Liver (tissue), 9 donors: ENCODE measurements around the gene FADS2. TPM values are rescaled to one million over a fixed set of nuclear protein-coding genes. Genes with fewer than 3 reads are reported as not detected.

Experiments
- DNase-seq: peaks from one replicate; pipeline ENCODE4 v3.0.0-alpha.2; 2017; ENCODE audit warnings: low spot score
- H3K27ac ChIP-seq, 2 donors: one replicate each; pipeline ENCODE4 v1.7.0; 2013; ENCODE audit warnings: inconsistent platforms in 2 of 2, low read length in 2 of 2, control low read depth in 1 of 2, low read depth in 1 of 2, mild to moderate bottlenecking in 1 of 2
- H3K27me3 ChIP-seq, 4 donors: one replicate each; pipeline versions ENCODE4 v1.6.1 to v1.7.0; 2013; ENCODE audit warnings: low read length in 3 of 4, inconsistent platforms in 1 of 4, mild to moderate bottlenecking in 1 of 4, moderate library complexity in 1 of 4; ENCODE audit not compliant: control insufficient read depth in 4 of 4, insufficient read depth in 4 of 4
- H3K36me3 ChIP-seq, 4 donors: one replicate each; pipeline versions ENCODE4 v1.6.1 to v1.7.0; 2013; ENCODE audit warnings: low read length in 3 of 4, mild to moderate bottlenecking in 3 of 4, low read depth in 1 of 4, moderate library complexity in 1 of 4; ENCODE audit not compliant: control insufficient read depth in 4 of 4, insufficient read depth in 3 of 4
- H3K4me1 ChIP-seq, 4 donors: one replicate each; pipeline versions ENCODE4 v1.6.1 to v1.7.0; 2013; ENCODE audit warnings: low read length in 3 of 4, mild to moderate bottlenecking in 3 of 4, moderate library complexity in 1 of 4; ENCODE audit not compliant: control insufficient read depth in 4 of 4, insufficient read depth in 4 of 4
- H3K4me3 ChIP-seq, 3 donors: one replicate each; pipeline versions ENCODE4 v1.6.1 to v1.7.0; 2013; ENCODE audit warnings: low read length in 3 of 3, control low read depth in 1 of 3, low read depth in 1 of 3, mild to moderate bottlenecking in 1 of 3
- H3K9ac ChIP-seq, 2 donors: one replicate each; pipeline ENCODE4 v1.7.0; 2013; ENCODE audit warnings: low read length in 2 of 2, mild to moderate bottlenecking in 2 of 2, moderate library complexity in 2 of 2, control low read depth in 1 of 2, low read depth in 1 of 2
- H3K9me3 ChIP-seq, 4 donors: one replicate each; pipeline versions ENCODE4 v1.6.1 to v1.7.0; 2013; ENCODE audit warnings: low read length in 3 of 4; ENCODE audit not compliant: control insufficient read depth in 4 of 4
- CTCF ChIP-seq: fragments of 150-350 bp; IDR thresholded peaks from 2 replicates; pipeline ENCODE4 v1.5.1; 2017; ENCODE audit warnings: improper control_type of control experiment, low read depth, low read length; ENCODE audit not compliant: missing input control
- FOXA2 ChIP-seq: IDR thresholded peaks from 2 replicates; pipeline ENCODE4 v1.6.1; 2016; ENCODE audit warnings: antibody characterized with exemption
- GABPA ChIP-seq, 2 donors: IDR thresholded peaks in 1 of 2; conservative IDR thresholded peaks in 1 of 2; 2 replicates each; pipeline ENCODE4 v1.6.1; 2016; ENCODE audit warnings: antibody characterized with exemption in 2 of 2, mild to moderate bottlenecking in 1 of 2, moderate library complexity in 1 of 2
- HNF4G ChIP-seq: IDR thresholded peaks from 2 replicates; pipeline ENCODE4 v1.6.1; 2016; ENCODE audit warnings: antibody characterized with exemption
- JUND ChIP-seq, 2 donors: IDR thresholded peaks; 2 replicates each; pipeline ENCODE4 v1.6.1; 2016; ENCODE audit warnings: antibody characterized with exemption in 2 of 2
- RAD21 ChIP-seq, 2 donors: IDR thresholded peaks; 2 replicates each; pipeline ENCODE4 v1.6.1; 2016; ENCODE audit warnings: antibody characterized with exemption in 2 of 2, mild to moderate bottlenecking in 2 of 2
- SP1 ChIP-seq: IDR thresholded peaks from 2 replicates; pipeline ENCODE4 v1.6.1; 2018; ENCODE audit warnings: antibody characterized with exemption, mild to moderate bottlenecking
- WGBS: extraction: QIAGEN DNeasy Blood & Tissue Kit; methylation state at CpG from one replicate; pipeline ENCODE4 v1.1.7; 2013; 5-methylcytosine and 5-hydroxymethylcytosine counted together
- polyA plus RNA-seq, 2 donors: library from polyadenylated mRNA; stranded (reverse) in 1 of 2; unstranded in 1 of 2; fragments of 200-250 nt in 1 of 2; fragments of >200 nt in 1 of 2; fragmentation: Nextera tagmentation in 1 of 2; extraction: Ambion mirVana in 1 of 2; gene quantifications; one replicate each; pipeline versions ENCODE4 v1.2.1 to v1.2.3, GENCODE V29; 2013 to 2015
- total RNA-seq, 2 donors: library from RNA; depleted of rRNA; stranded (reverse); fragments of >200 nt; gene quantifications; one replicate each; pipeline ENCODE4 v1.2.3, GENCODE V29; 2014
- TF ChIP-seq, protein P1 (sequence below): IDR thresholded peaks from 2 replicates; pipeline ENCODE4 v1.6.1; 2016; ENCODE audit warnings: antibody characterized with exemption
- TF ChIP-seq, protein P2 (sequence below): IDR thresholded peaks from 2 replicates; pipeline ENCODE4 v1.6.1; 2016; ENCODE audit warnings: antibody characterized with exemption, mild to moderate bottlenecking
- TF ChIP-seq, protein P3 (sequence below): IDR thresholded peaks from 2 replicates; pipeline ENCODE4 v1.6.1; 2016; ENCODE audit warnings: antibody characterized with exemption
- TF ChIP-seq, protein P4 (sequence below): IDR thresholded peaks from 2 replicates; pipeline ENCODE4 v1.6.1; 2016; ENCODE audit warnings: antibody characterized with exemption
- donor health status: healthy.
- donor health status: healthy.
- donor health status: healthy.
- donor health status: healthy.
- donor health status: healthy.

Gene FADS2
- total and polyA plus RNA-seq, 4 donors = 2.8 to 281 (median 84.9) TPM

GRCh38 chr11:61816736-61817455 is 11.2 kb upstream of the FADS2 start, which contains the start of gene FADS1:
TSS of gene FADS1 (minus strand) at chr11:61817003. CDS start at chr11:61816929, 74 bp downstream.
- DNase-seq = peak; percentile 88
- H3K4me1 ChIP-seq = peaks cover 5 to 28% (median 14%) of the 10 kb centered on the region in 4 donors
- H3K27me3 ChIP-seq = no peaks in the 10 kb centered on the region
- 2% methylated on average over 73 of the region's 73 CpGs for WGBS
- peaks cover 0 to 7% (median 2%) of the 10 kb centered on the region in 4 donors for H3K36me3 ChIP-seq
- peak within 1 kb of the TSS; percentile 34 to 67 for H3K9ac ChIP-seq
- peak within 1 kb of the TSS; percentile 93 to 95 for H3K27ac ChIP-seq
- TF ChIP-seq, protein P1, sequence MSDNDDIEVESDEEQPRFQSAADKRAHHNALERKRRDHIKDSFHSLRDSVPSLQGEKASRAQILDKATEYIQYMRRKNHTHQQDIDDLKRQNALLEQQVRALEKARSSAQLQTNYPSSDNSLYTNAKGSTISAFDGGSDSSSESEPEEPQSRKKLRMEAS = no peak
- TF ChIP-seq RAD21 (IDR thresholded peaks at IDR 0.05) (peak in 1 of 2 donors; percentile 60), CTCF (peak; percentile 47), SP1 (peak; percentile 40), HNF4G (no peak)
- TF ChIP-seq, protein P2, sequence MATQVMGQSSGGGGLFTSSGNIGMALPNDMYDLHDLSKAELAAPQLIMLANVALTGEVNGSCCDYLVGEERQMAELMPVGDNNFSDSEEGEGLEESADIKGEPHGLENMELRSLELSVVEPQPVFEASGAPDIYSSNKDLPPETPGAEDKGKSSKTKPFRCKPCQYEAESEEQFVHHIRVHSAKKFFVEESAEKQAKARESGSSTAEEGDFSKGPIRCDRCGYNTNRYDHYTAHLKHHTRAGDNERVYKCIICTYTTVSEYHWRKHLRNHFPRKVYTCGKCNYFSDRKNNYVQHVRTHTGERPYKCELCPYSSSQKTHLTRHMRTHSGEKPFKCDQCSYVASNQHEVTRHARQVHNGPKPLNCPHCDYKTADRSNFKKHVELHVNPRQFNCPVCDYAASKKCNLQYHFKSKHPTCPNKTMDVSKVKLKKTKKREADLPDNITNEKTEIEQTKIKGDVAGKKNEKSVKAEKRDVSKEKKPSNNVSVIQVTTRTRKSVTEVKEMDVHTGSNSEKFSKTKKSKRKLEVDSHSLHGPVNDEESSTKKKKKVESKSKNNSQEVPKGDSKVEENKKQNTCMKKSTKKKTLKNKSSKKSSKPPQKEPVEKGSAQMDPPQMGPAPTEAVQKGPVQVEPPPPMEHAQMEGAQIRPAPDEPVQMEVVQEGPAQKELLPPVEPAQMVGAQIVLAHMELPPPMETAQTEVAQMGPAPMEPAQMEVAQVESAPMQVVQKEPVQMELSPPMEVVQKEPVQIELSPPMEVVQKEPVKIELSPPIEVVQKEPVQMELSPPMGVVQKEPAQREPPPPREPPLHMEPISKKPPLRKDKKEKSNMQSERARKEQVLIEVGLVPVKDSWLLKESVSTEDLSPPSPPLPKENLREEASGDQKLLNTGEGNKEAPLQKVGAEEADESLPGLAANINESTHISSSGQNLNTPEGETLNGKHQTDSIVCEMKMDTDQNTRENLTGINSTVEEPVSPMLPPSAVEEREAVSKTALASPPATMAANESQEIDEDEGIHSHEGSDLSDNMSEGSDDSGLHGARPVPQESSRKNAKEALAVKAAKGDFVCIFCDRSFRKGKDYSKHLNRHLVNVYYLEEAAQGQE = peak; percentile 23
- TF ChIP-seq, protein P3, sequence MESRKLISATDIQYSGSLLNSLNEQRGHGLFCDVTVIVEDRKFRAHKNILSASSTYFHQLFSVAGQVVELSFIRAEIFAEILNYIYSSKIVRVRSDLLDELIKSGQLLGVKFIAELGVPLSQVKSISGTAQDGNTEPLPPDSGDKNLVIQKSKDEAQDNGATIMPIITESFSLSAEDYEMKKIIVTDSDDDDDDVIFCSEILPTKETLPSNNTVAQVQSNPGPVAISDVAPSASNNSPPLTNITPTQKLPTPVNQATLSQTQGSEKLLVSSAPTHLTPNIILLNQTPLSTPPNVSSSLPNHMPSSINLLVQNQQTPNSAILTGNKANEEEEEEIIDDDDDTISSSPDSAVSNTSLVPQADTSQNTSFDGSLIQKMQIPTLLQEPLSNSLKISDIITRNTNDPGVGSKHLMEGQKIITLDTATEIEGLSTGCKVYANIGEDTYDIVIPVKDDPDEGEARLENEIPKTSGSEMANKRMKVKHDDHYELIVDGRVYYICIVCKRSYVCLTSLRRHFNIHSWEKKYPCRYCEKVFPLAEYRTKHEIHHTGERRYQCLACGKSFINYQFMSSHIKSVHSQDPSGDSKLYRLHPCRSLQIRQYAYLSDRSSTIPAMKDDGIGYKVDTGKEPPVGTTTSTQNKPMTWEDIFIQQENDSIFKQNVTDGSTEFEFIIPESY = peak; percentile 86
- H3K9me3 ChIP-seq = no peaks in the 10 kb centered on the region
- peak within 1 kb of the TSS; percentile 48 to 67 (median 48) for H3K4me3 ChIP-seq

DNA sequence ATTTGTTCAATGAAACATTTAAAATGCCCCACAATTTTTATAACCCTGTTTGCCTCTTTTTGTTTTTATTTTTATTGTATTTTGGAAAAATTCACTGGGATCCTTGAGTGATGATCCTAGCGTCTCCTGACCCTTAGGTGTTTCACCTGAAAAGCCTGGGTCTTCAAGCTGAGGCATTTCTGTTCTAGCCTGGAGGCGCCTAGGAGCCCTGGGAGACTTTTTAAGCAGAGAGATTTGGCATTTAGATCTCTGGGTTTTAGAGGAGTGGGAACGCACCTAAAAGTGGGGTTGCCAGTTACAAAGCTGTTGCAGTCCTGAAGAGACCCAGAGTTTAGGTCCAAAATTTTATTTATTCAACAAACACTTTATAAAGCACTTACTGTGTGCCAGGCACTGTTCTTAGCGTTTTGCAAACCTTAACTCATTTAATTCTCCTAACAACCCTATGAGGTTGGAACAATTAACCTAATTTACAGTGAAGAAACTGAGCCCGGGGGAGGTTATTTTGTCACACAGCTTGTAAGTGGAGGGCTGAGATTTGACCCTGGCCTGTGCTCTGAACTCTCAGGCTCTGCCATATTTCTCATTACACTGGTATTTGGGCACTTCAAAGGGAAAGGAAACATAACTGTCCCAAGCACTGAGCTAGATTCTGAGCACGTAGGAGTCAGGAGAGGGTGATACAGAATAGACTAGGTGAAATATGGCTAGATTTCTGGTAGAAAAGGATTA is 10.5 kb upstream of the FADS2 start:
- Histone ChIP-seq H3K9me3 (no peaks in the 10 kb centered on the region), H3K4me1 (peaks cover 5 to 28% (median 14%) of the 10 kb centered on the region in 4 donors), H3K36me3 (peaks cover 0 to 2% (median 0%) of the 10 kb centered on the region in 4 donors), H3K9ac (no peak overlapping the region), H3K27me3 (no peaks in the 10 kb centered on the region), H3K27ac (peak overlapping the region in 1 of 2 donors; percentile 43), H3K4me3 (peak overlapping the region in 1 of 3 donors; percentile 48)
- no peak for DNase-seq
- 74% methylated on average over 6 of the region's 6 CpGs for WGBS
- TF ChIP-seq JUND (IDR thresholded peaks at IDR 0.05) (no peak), GABPA (IDR thresholded peaks at IDR 0.05 in 1 of 2, conservative IDR thresholded peaks at IDR 0.05 in 1 of 2) (no peak), FOXA2 (no peak), CTCF (no peak)
- TF ChIP-seq, protein P4, sequence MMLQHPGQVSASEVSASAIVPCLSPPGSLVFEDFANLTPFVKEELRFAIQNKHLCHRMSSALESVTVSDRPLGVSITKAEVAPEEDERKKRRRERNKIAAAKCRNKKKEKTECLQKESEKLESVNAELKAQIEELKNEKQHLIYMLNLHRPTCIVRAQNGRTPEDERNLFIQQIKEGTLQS = no peak
